WTC11 (cell line): ENCODE measurements around the gene CORIN. TPM values are rescaled to one million over a fixed set of nuclear protein-coding genes. Genes with fewer than 3 reads are reported as not detected.

Source experiments
- ATAC-seq: fragments of 200-7000 bp; cut with Tn5 transposase; 2 replicates; pipeline ENCODE4 v1.10.0; 2021; ENCODE audit warnings: mild to moderate bottlenecking, moderate library complexity
- CTCF ChIA-PET: fragments of 300-600 bp; sonication (Branson Sonifier 250); formaldehyde crosslinking; loops from one replicate; lab custom pipeline; 2021; ENCODE audit warnings: antibody characterized with exemption; lab: Charles Lee
- POLR2A ChIA-PET: fragments of 350-600 bp; sonication (Branson Sonifier 250); formaldehyde crosslinking; loops from one replicate; lab custom pipeline; 2021; ENCODE audit warnings: antibody characterized with exemption; lab: Charles Lee
- DNase-seq: peaks from one replicate; pipeline ENCODE4 v3.0.0; 2021; ENCODE audit warnings: low spot score
- H3K27ac Mint-ChIP-seq: 2 replicates; pipeline ENCODE4 v1.8.0; 2021; ENCODE audit warnings: mixed read lengths
- H3K27me3 Mint-ChIP-seq: 2 replicates; pipeline ENCODE4 v1.8.0; 2021; ENCODE audit warnings: low read depth, mild to moderate bottlenecking, moderate library complexity, mixed read lengths
- H3K36me3 Mint-ChIP-seq: 2 replicates; pipeline ENCODE4 v1.8.0; 2021; ENCODE audit warnings: mixed read lengths
- H3K4me1 Mint-ChIP-seq: 2 replicates; pipeline ENCODE4 v1.8.0; 2022; ENCODE audit warnings: mixed read lengths
- H3K4me3 Mint-ChIP-seq: 2 replicates; pipeline ENCODE4 v1.8.0; 2021; ENCODE audit warnings: mild to moderate bottlenecking, moderate library complexity, mixed read lengths
- H3K9me3 Mint-ChIP-seq: 2 replicates; pipeline ENCODE4 v1.8.0; 2021; ENCODE audit warnings: mixed read lengths
- ATF1 ChIP-seq: sonication (generic); formaldehyde crosslinking; IDR thresholded peaks from 2 replicates; pipeline ENCODE4 v1.8.1; 2023; ENCODE audit warnings: mild to moderate bottlenecking, moderate library complexity, missing genetic modification reagents
- CBFB ChIP-seq: sonication (generic); formaldehyde crosslinking; IDR thresholded peaks from 2 replicates; pipeline ENCODE4 v1.8.1; 2022; ENCODE audit warnings: mild to moderate bottlenecking, low read depth, missing genetic modification reagents
- ESRRA ChIP-seq: sonication (generic); formaldehyde crosslinking; IDR thresholded peaks from 2 replicates; pipeline ENCODE4 v1.8.1; 2022; ENCODE audit warnings: mild to moderate bottlenecking, missing genetic modification reagents, borderline replicate concordance
- GRHL2 ChIP-seq: fragments of 250-450 bp; sonication (Bioruptor Pico); IDR thresholded peaks from 2 replicates; pipeline ENCODE4 v1.8.0; 2022; ENCODE audit warnings: mild to moderate bottlenecking, moderate library complexity; ENCODE audit not compliant: insufficient replicate concordance, severe bottlenecking
- IRF2 ChIP-seq: sonication (generic); formaldehyde crosslinking; IDR thresholded peaks from 2 replicates; pipeline ENCODE4 v1.8.0; 2022; ENCODE audit warnings: low read depth, missing genetic modification reagents, borderline replicate concordance
- JAZF1 ChIP-seq: fragments of 250-450 bp; sonication (Bioruptor Pico); IDR thresholded peaks from 2 replicates; pipeline ENCODE4 v1.9.0; 2021; ENCODE audit warnings: moderate library complexity, mild to moderate bottlenecking, inconsistent platforms
- MYBL2 ChIP-seq: sonication (generic); formaldehyde crosslinking; IDR thresholded peaks from 2 replicates; pipeline ENCODE4 v1.8.1; 2023; ENCODE audit warnings: mild to moderate bottlenecking, moderate library complexity, missing genetic modification reagents
- NR2C2 ChIP-seq: sonication (generic); formaldehyde crosslinking; IDR thresholded peaks from 2 replicates; pipeline ENCODE4 v1.8.0; 2022; ENCODE audit warnings: mild to moderate bottlenecking, missing genetic modification reagents
- OVOL2 ChIP-seq: fragments of 250-450 bp; sonication (Bioruptor Pico); IDR thresholded peaks from 2 replicates; pipeline ENCODE4 v1.9.0; 2021; ENCODE audit warnings: mild to moderate bottlenecking, borderline replicate concordance
- RELA ChIP-seq: sonication (generic); formaldehyde crosslinking; IDR thresholded peaks from 2 replicates; pipeline ENCODE4 v1.8.1; 2022; ENCODE audit warnings: missing genetic modification reagents, mild to moderate bottlenecking, borderline replicate concordance
- RORB ChIP-seq: fragments of 250-450 bp; sonication (Bioruptor Pico); IDR thresholded peaks from 2 replicates; pipeline ENCODE4 v1.9.0; 2021; ENCODE audit warnings: mild to moderate bottlenecking
- TEAD1 ChIP-seq: sonication (generic); formaldehyde crosslinking; IDR thresholded peaks from 2 replicates; pipeline ENCODE4 v1.8.0; 2022; ENCODE audit warnings: mild to moderate bottlenecking, missing genetic modification reagents
- TEAD4 ChIP-seq: sonication (generic); formaldehyde crosslinking; IDR thresholded peaks from 2 replicates; pipeline ENCODE4 v1.8.0; 2022; ENCODE audit warnings: mild to moderate bottlenecking, missing genetic modification reagents
- ZBTB21 ChIP-seq: sonication (generic); formaldehyde crosslinking; IDR thresholded peaks from 2 replicates; pipeline ENCODE4 v1.8.1; 2023; ENCODE audit warnings: mild to moderate bottlenecking, missing genetic modification reagents, borderline replicate concordance
- ZNF396 ChIP-seq: fragments of 250-450 bp; sonication (Bioruptor Pico); IDR thresholded peaks from 2 replicates; pipeline ENCODE4 v1.8.0; 2021; ENCODE audit warnings: mild to moderate bottlenecking, moderate library complexity, borderline replicate concordance
- total RNA-seq: library from RNA; stranded (reverse); gene quantifications from 3 replicates; pipeline ENCODE4 v1.2.3, GENCODE V29; 2021
- TF ChIP-seq, protein P1 (sequence below): sonication (generic); formaldehyde crosslinking; conservative IDR thresholded peaks from 2 replicates; pipeline ENCODE4 v1.8.1; 2023; ENCODE audit warnings: mild to moderate bottlenecking, low read depth, missing genetic modification reagents, moderate library complexity
- TF ChIP-seq, protein P2 (sequence below): fragments of 250-450 bp; sonication (Bioruptor Pico); conservative IDR thresholded peaks from 2 replicates; pipeline ENCODE4 v1.9.0; 2021; ENCODE audit warnings: mild to moderate bottlenecking
- TF ChIP-seq, protein P3 (sequence below): sonication (generic); formaldehyde crosslinking; IDR thresholded peaks from 2 replicates; pipeline ENCODE4 v1.8.1; 2022; ENCODE audit warnings: low read depth, missing genetic modification reagents, borderline replicate concordance
- TF ChIP-seq, protein P4 (sequence below): sonication (generic); formaldehyde crosslinking; IDR thresholded peaks from 2 replicates; pipeline ENCODE4 v1.8.1; 2023; ENCODE audit warnings: mild to moderate bottlenecking, missing genetic modification reagents
- TF ChIP-seq, protein P5 (sequence below): sonication (generic); formaldehyde crosslinking; IDR thresholded peaks from 2 replicates; pipeline ENCODE4 v1.8.0; 2022; ENCODE audit warnings: mild to moderate bottlenecking, missing genetic modification reagents
- TF ChIP-seq, protein P6 (sequence below): sonication (generic); formaldehyde crosslinking; IDR thresholded peaks from 2 replicates; pipeline ENCODE4 v1.8.1; 2022; ENCODE audit warnings: missing genetic modification reagents, borderline replicate concordance
- TF ChIP-seq, protein P7 (sequence below): sonication (generic); formaldehyde crosslinking; IDR thresholded peaks from 2 replicates; pipeline ENCODE4 v1.8.0; 2022; ENCODE audit warnings: missing genetic modification reagents

Gene CORIN
- total RNA-seq, 1 experiment from 2014 or later = 0.33 TPM

DNA sequence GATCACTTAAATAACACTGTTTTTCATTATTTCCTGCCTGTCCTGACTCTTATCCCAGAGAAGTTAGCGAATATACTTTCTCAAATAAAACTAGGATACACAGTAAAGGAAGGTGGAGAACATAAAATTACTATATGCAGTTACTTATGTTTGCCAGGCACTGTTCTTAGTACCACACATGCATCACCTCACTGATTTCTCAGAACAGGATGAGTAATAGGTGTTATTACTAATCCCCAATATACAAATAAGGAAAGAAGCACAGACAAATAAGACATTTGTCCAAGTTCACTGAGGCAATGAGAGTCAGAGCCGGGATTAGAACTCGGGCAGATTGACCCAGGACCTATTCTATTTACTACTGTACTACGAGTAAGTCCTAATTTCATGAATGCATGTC lies 91.7 kb downstream of the CORIN start (continued):
- TF ChIP-seq TEAD4 (CRISPR knock-in tag) = no peak
- TF ChIP-seq ZBTB21 = no peak
- TF ChIP-seq OVOL2 (CRISPR knock-in tag) = no peak
- TF ChIP-seq MYBL2 (CRISPR knock-in tag) = no peak
- no peak for TF ChIP-seq NR2C2 (CRISPR knock-in tag)
- TF ChIP-seq RORB (CRISPR knock-in tag) = no peak
- TF ChIP-seq, protein P1, sequence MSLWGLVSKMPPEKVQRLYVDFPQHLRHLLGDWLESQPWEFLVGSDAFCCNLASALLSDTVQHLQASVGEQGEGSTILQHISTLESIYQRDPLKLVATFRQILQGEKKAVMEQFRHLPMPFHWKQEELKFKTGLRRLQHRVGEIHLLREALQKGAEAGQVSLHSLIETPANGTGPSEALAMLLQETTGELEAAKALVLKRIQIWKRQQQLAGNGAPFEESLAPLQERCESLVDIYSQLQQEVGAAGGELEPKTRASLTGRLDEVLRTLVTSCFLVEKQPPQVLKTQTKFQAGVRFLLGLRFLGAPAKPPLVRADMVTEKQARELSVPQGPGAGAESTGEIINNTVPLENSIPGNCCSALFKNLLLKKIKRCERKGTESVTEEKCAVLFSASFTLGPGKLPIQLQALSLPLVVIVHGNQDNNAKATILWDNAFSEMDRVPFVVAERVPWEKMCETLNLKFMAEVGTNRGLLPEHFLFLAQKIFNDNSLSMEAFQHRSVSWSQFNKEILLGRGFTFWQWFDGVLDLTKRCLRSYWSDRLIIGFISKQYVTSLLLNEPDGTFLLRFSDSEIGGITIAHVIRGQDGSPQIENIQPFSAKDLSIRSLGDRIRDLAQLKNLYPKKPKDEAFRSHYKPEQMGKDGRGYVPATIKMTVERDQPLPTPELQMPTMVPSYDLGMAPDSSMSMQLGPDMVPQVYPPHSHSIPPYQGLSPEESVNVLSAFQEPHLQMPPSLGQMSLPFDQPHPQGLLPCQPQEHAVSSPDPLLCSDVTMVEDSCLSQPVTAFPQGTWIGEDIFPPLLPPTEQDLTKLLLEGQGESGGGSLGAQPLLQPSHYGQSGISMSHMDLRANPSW (CRISPR knock-in tag) = no peak
- TF ChIP-seq, protein P2, sequence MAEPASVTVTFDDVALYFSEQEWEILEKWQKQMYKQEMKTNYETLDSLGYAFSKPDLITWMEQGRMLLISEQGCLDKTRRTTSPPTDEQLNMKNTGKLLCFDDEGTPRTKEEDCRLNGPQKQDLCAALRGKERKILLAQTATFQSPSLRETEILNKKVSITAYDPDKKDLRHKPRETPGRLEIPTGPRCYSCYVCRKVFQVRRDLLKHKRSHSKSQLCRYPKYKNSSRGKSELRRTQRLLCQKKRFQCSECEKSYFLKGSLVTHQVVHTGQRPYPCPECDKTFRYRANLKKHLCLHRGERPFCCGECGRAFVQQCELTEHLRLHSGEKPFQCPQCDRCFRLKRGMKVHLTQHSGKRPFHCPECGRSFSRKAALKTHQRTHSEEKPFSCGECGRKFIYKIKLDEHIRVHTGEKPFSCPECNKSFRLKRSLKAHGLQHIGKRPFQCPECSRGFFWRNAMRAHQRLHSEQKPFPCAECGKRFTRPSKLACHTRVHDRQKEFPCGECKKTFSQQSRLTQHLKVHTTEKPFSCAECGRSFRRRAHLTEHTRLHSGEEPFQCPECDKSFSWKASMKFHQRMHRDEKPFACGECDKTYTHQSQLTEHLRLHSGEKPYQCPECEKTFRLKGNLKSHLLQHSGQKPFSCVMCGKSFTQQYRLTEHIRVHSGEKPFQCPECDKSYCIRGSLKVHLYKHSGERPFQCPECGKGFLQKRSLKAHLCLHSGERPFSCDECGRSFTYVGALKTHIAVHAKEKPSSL (CRISPR knock-in tag) = no peak
- no peak for TF ChIP-seq RELA (CRISPR knock-in tag)
- TF ChIP-seq JAZF1 = no peak
- no peak for TF ChIP-seq ESRRA (CRISPR knock-in tag)
- TF ChIP-seq CBFB (CRISPR knock-in tag) = no peak
- TF ChIP-seq ZNF396 (CRISPR knock-in tag) = no peak
- TF ChIP-seq IRF2 (CRISPR knock-in tag) = no peak

DNA sequence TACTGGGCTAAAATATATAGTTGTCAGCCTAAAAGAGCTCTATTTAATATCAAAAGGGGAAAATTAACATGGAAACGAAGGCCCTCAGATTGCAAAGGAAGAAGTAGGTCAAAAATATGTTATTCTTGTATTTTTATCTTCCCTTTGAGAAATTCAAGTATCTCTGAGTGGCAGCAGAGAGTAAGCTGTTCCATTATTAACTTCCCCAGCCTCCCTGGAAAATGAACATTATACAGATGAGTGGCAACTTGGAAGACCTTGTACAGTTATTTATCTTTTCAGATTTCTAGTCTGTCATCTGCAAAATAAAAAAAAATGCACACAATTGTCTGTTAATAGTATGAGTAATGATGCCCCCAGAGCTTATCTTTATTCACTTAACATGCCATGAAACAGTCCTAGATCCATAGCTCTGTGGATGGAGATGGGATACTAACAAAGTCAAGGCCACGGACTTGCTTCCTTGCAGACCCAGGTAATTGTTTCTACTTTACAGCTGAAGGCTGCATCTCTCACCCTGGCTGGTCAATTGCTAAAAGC lies 93.0 kb downstream of the CORIN start:
- ATAC-seq = no peak
- H3K4me3 Mint-ChIP-seq = no peak overlapping the region
- H3K9me3 Mint-ChIP-seq = peaks cover 20% of the 10 kb centered on the region
- H3K27me3 Mint-ChIP-seq = no peaks in the 10 kb centered on the region
- H3K27ac Mint-ChIP-seq = no peak overlapping the region
- H3K36me3 Mint-ChIP-seq = peaks cover 10% of the 10 kb centered on the region; the same call in 1 of the 2 replicates
- no peak for DNase-seq
- peaks cover 11% of the 10 kb centered on the region for H3K4me1 Mint-ChIP-seq
- ChIA-PET POLR2A (no interaction called here), CTCF (interaction anchor here (1.3 kb wide), 1 partner anchor 92 kb away, joined by 5 read pairs; no protein-coding TSS in a partner anchor)
- no peak for TF ChIP-seq ATF1 (CRISPR knock-in tag)
- TF ChIP-seq, protein P3, sequence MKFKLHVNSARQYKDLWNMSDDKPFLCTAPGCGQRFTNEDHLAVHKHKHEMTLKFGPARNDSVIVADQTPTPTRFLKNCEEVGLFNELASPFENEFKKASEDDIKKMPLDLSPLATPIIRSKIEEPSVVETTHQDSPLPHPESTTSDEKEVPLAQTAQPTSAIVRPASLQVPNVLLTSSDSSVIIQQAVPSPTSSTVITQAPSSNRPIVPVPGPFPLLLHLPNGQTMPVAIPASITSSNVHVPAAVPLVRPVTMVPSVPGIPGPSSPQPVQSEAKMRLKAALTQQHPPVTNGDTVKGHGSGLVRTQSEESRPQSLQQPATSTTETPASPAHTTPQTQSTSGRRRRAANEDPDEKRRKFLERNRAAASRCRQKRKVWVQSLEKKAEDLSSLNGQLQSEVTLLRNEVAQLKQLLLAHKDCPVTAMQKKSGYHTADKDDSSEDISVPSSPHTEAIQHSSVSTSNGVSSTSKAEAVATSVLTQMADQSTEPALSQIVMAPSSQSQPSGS = no peak
- no peak for TF ChIP-seq GRHL2 (CRISPR knock-in tag)
- no peak for TF ChIP-seq TEAD1 (CRISPR knock-in tag)
- TF ChIP-seq, protein P4, sequence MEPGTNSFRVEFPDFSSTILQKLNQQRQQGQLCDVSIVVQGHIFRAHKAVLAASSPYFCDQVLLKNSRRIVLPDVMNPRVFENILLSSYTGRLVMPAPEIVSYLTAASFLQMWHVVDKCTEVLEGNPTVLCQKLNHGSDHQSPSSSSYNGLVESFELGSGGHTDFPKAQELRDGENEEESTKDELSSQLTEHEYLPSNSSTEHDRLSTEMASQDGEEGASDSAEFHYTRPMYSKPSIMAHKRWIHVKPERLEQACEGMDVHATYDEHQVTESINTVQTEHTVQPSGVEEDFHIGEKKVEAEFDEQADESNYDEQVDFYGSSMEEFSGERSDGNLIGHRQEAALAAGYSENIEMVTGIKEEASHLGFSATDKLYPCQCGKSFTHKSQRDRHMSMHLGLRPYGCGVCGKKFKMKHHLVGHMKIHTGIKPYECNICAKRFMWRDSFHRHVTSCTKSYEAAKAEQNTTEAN (CRISPR knock-in tag) = no peak
- TF ChIP-seq, protein P5, sequence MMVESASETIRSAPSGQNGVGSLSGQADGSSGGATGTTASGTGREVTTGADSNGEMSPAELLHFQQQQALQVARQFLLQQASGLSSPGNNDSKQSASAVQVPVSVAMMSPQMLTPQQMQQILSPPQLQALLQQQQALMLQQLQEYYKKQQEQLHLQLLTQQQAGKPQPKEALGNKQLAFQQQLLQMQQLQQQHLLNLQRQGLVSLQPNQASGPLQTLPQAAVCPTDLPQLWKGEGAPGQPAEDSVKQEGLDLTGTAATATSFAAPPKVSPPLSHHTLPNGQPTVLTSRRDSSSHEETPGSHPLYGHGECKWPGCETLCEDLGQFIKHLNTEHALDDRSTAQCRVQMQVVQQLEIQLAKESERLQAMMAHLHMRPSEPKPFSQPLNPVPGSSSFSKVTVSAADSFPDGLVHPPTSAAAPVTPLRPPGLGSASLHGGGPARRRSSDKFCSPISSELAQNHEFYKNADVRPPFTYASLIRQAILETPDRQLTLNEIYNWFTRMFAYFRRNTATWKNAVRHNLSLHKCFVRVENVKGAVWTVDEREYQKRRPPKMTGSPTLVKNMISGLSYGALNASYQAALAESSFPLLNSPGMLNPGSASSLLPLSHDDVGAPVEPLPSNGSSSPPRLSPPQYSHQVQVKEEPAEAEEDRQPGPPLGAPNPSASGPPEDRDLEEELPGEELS (CRISPR knock-in tag) = no peak
- TF ChIP-seq, protein P6, sequence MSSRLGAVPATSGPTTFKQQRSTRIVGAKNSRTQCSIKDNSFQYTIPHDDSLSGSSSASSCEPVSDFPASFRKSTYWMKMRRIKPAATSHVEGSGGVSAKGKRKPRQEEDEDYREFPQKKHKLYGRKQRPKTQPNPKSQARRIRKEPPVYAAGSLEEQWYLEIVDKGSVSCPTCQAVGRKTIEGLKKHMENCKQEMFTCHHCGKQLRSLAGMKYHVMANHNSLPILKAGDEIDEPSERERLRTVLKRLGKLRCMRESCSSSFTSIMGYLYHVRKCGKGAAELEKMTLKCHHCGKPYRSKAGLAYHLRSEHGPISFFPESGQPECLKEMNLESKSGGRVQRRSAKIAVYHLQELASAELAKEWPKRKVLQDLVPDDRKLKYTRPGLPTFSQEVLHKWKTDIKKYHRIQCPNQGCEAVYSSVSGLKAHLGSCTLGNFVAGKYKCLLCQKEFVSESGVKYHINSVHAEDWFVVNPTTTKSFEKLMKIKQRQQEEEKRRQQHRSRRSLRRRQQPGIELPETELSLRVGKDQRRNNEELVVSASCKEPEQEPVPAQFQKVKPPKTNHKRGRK (CRISPR knock-in tag) = no peak
- TF ChIP-seq, protein P7, sequence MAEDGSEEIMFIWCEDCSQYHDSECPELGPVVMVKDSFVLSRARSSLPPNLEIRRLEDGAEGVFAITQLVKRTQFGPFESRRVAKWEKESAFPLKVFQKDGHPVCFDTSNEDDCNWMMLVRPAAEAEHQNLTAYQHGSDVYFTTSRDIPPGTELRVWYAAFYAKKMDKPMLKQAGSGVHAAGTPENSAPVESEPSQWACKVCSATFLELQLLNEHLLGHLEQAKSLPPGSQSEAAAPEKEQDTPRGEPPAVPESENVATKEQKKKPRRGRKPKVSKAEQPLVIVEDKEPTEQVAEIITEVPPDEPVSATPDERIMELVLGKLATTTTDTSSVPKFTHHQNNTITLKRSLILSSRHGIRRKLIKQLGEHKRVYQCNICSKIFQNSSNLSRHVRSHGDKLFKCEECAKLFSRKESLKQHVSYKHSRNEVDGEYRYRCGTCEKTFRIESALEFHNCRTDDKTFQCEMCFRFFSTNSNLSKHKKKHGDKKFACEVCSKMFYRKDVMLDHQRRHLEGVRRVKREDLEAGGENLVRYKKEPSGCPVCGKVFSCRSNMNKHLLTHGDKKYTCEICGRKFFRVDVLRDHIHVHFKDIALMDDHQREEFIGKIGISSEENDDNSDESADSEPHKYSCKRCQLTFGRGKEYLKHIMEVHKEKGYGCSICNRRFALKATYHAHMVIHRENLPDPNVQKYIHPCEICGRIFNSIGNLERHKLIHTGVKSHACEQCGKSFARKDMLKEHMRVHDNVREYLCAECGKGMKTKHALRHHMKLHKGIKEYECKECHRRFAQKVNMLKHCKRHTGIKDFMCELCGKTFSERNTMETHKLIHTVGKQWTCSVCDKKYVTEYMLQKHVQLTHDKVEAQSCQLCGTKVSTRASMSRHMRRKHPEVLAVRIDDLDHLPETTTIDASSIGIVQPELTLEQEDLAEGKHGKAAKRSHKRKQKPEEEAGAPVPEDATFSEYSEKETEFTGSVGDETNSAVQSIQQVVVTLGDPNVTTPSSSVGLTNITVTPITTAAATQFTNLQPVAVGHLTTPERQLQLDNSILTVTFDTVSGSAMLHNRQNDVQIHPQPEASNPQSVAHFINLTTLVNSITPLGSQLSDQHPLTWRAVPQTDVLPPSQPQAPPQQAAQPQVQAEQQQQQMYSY (CRISPR knock-in tag) = no peak
